Coronary artery (tissue), 2 donors: ENCODE measurements around the gene PXYLP1.

Source experiments
- DNase-seq: peaks from one replicate; pipeline ENCODE4 v3.0.0-alpha.2; 2017; ENCODE audit warnings: low spot score
- H3K27ac ChIP-seq, 2 donors: fragments of 200-600 bp; sonication (generic); one replicate each; pipeline ENCODE4 v1.5.1; 2016 to 2019
- H3K4me3 ChIP-seq: fragments of 200-600 bp; sonication (generic); 2 replicates; pipeline ENCODE4 v1.5.1; 2016; ENCODE audit warnings: mild to moderate bottlenecking, moderate library complexity
- CTCF ChIP-seq: fragments of 200-600 bp; sonication (generic); IDR thresholded peaks from one replicate; pipeline ENCODE4 v1.5.1; 2019; ENCODE audit warnings: antibody characterized with exemption

Gene PXYLP1

DNA sequence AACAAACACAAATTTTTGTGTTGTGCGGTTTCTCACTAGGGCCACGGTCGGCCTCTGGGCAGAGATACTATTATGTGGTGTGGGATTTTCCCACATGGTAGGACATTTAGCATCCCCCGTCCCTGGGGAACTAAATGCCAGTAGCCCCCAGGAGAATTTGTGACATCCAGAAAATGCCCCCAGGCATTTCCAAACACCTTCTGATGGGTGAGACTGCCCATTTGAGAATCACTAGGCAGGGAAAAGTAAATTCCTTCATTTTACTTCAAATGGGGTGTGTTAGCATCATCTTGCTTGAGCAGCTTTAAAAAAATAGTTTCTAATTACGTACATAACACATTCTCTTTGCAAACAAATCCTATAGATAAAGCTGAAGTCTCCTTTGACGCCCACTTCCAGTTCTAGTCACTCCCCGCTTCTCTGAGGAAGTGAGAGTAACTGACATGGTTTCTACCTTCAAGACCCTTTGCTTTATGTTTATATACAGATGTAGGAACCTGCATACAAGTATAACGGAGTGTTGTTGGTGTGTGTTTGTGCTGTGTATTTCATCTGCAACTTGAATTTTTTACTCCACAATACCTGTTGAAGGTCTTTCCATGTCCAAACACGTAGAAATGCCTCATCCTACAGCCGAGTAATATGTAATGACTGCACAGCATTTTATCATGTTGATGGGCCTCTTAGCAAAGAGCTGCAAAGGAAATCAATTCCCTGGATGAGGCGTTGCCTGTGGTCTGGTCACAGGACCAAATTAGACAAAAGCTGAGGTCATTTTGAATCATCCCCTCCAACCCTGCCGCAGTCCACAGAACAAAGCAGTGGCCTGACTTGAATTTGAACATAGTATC lies 105.3 kb downstream of the PXYLP1 start:
- no peak overlapping the region for H3K27ac ChIP-seq
- H3K4me3 ChIP-seq: no peak overlapping the region
- TF ChIP-seq CTCF: no peak
- no peak for DNase-seq

- TF ChIP-seq CTCF: no peak
- Histone ChIP-seq H3K4me3 (no peak overlapping the region), H3K27ac (no peak overlapping the region)
- no peak for DNase-seq
These were observed 105.9 kb downstream of the PXYLP1 start for GRCh38 chr3:141337523-141337854.

- DNase-seq: no peak
- no peak for TF ChIP-seq CTCF
- H3K27ac ChIP-seq: no peak overlapping the region
- H3K4me3 ChIP-seq: no peak overlapping the region
These were observed 106.4 kb downstream of the PXYLP1 start for GRCh38 chr3:141337991-141338390.

DNA sequence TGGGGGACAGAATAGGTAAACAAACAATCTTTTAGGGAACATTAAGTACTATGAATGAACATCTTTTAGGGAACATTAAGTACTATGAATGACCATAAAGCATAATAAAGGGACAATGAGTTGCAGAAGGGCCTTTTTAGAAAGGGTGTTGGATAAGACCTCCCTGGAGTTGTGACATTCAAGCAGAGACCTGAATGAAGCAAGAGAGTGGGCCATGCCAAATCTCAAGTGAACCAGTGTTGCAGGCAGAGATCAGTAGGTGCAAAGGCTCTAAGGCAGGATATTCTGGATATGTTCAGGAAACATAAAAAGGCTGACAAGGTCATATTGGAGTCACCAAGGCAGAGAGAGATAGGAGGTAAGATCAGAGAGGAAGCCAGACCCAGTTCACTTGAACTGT lies 107.3 kb downstream of the PXYLP1 start:
- Histone ChIP-seq H3K27ac (no peak overlapping the region), H3K4me3 (no peak overlapping the region)
- no peak for TF ChIP-seq CTCF

DNA sequence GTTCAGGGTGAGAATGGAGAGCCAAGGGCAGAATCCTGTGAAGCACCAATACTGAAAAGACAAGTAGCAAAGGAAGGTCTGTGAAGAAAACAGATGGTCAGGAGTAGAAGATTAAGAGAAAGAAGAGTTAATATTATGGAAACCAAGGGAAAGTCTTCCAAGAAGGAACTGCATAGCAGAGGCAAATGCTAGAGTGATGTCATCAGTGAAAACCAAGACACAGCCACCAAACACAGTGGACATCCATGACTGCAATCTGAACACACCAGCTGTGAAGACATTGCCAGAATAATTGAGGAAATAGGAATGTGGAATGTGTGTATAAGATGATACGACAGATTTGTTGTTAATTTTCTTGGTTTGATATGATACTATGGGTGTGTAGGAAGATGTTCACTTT lies 109.9 kb downstream of the PXYLP1 start:
- H3K4me3 ChIP-seq: no peak overlapping the region
- DNase-seq: no peak
- no peak for TF ChIP-seq CTCF
- H3K27ac ChIP-seq: no peak overlapping the region

More for the DNA sequence above, 107.3 kb downstream of the PXYLP1 start:
- no peak for DNase-seq

DNA sequence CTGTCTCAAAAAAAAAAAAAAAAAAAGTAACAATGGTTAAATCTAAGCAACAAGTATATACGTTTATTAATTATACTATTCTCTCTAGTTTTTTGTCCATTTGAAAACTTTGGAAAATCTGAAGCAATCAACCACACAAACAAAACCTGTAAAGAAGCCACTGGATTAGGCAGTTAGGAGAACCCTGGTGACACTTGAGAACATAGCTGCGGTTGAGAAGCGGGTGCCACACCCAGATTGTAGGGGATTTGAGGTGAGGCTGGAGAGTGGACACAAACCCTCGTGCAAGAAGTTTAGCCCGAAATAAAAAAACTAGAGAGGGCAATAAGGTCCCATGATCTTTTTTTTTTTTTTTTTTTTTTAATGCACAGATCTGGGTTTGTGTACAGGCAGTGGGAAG lies 110.8 kb downstream of the PXYLP1 start:
- DNase-seq: no peak
- Histone ChIP-seq H3K27ac (no peak overlapping the region), H3K4me3 (no peak overlapping the region)
- no peak for TF ChIP-seq CTCF

GRCh38 chr3:141343077-141343476 lies 111.5 kb downstream of the PXYLP1 start:
- no peak for TF ChIP-seq CTCF
- DNase-seq: no peak
- H3K4me3 ChIP-seq: no peak overlapping the region
- no peak overlapping the region for H3K27ac ChIP-seq
